HEK293 (cell line): ENCODE results near the gene TALDO1.
A peak's percentile ranks its signal among the peaks of the same experiment; 100 is the strongest.

Experiments used
- CTCF ChIA-PET: fragments of 350-600 bp; formaldehyde crosslinking; extraction: SDS; loops from one replicate; lab custom pipeline; 2021; ENCODE audit warnings: antibody characterized with exemption; lab: Yijun Ruan, JAX
- POLR2A ChIA-PET: fragments of 300-600 bp; formaldehyde crosslinking; extraction: SDS; loops from one replicate; lab custom pipeline; 2020; ENCODE audit warnings: antibody characterized with exemption, inconsistent platforms; lab: Yijun Ruan, JAX
- H3K27ac ChIP-seq: fragments of 200-500 bp; sonication (Bioruptor generic); 2 replicates; pipeline ENCODE4 v1.5.1; 2014; ENCODE audit warnings: low read depth, low read length, control low read depth, inconsistent platforms; ENCODE audit errors: extremely low read depth
- H3K36me3 ChIP-seq, 2 experiments: fragments of 200-500 bp in 1 of 2; sonication (Bioruptor generic) in 1 of 2; 1 replicate in 1 of 2; 2 replicates in 1 of 2; pipeline ENCODE4 v1.5.1; 2014 to 2017; ENCODE audit warnings: inconsistent platforms in 2 of 2, low read length in 2 of 2; ENCODE audit not compliant: control insufficient read depth in 2 of 2, insufficient read depth in 1 of 2
- H3K4me1 ChIP-seq: fragments of 200-500 bp; sonication (Bioruptor generic); 2 replicates; pipeline ENCODE4 v1.5.1; 2014; ENCODE audit warnings: mild to moderate bottlenecking, low read length, inconsistent platforms; ENCODE audit not compliant: control insufficient read depth, insufficient read depth
- H3K4me3 ChIP-seq: 2 replicates; pipeline ENCODE4 v1.5.1; 2011; ENCODE audit warnings: low read depth, mild to moderate bottlenecking, control low read depth, low read length, moderate library complexity
- H3K9me3 ChIP-seq: fragments of 200-500 bp; sonication (Bioruptor generic); 2 replicates; pipeline ENCODE4 v1.5.1; 2014; ENCODE audit warnings: low read depth, low read length, inconsistent platforms; ENCODE audit not compliant: control insufficient read depth, insufficient read depth
- BCL11B ChIP-seq: fragments of 450-650 bp; formaldehyde crosslinking; IDR thresholded peaks from 2 replicates; pipeline ENCODE4 v1.5.1; 2016; ENCODE audit warnings: low read depth, missing biosample characterization, missing genetic modification characterization
- EGR2 ChIP-seq: fragments of 450-650 bp; formaldehyde crosslinking; IDR thresholded peaks from 2 replicates; pipeline ENCODE4 v1.5.1; 2016; ENCODE audit warnings: low read depth, missing biosample characterization, missing genetic modification characterization
- GLIS1 ChIP-seq: fragments of 450-650 bp; formaldehyde crosslinking; IDR thresholded peaks from 2 replicates; pipeline ENCODE4 v1.5.1; 2016; ENCODE audit warnings: missing biosample characterization, missing genetic modification characterization
- GLIS2 ChIP-seq: fragments of 450-650 bp; formaldehyde crosslinking; IDR thresholded peaks from 2 replicates; pipeline ENCODE4 v1.5.1; 2016; ENCODE audit warnings: missing biosample characterization, missing genetic modification characterization
- HOXD13 ChIP-seq: sonication (generic); formaldehyde crosslinking; IDR thresholded peaks from 2 replicates; pipeline ENCODE4 v1.8.0; 2022; ENCODE audit warnings: missing genetic modification reagents, borderline replicate concordance
- KLF1 ChIP-seq: fragments of 450-650 bp; formaldehyde crosslinking; IDR thresholded peaks from 2 replicates; pipeline ENCODE4 v1.5.1; 2016; ENCODE audit warnings: missing biosample characterization, missing genetic modification characterization
- MEIS1 ChIP-seq: sonication (generic); formaldehyde crosslinking; IDR thresholded peaks from 2 replicates; pipeline ENCODE4 v1.8.1; 2022; ENCODE audit warnings: missing genetic modification reagents, mild to moderate bottlenecking, borderline replicate concordance
- SCRT2 ChIP-seq: fragments of 450-650 bp; formaldehyde crosslinking; IDR thresholded peaks from 2 replicates; pipeline ENCODE4 v1.5.1; 2016; ENCODE audit warnings: missing biosample characterization, missing genetic modification characterization
- ZBTB1 ChIP-seq: fragments of 450-650 bp; formaldehyde crosslinking; IDR thresholded peaks from 2 replicates; pipeline ENCODE4 v1.5.1; 2016; ENCODE audit warnings: missing biosample characterization, missing genetic modification characterization
- ZEB2 ChIP-seq: fragments of 450-650 bp; formaldehyde crosslinking; IDR thresholded peaks from 2 replicates; pipeline ENCODE4 v1.5.1; 2016; ENCODE audit warnings: missing biosample characterization, missing genetic modification characterization
- ZFHX2 ChIP-seq: fragments of 450-650 bp; formaldehyde crosslinking; conservative IDR thresholded peaks from 2 replicates; pipeline ENCODE4 v1.5.1; 2016; ENCODE audit warnings: missing biosample characterization, missing genetic modification characterization
- ZNF138 ChIP-seq: fragments of 450-650 bp; formaldehyde crosslinking; IDR thresholded peaks from 2 replicates; pipeline ENCODE4 v1.5.1; 2016; ENCODE audit warnings: missing biosample characterization, missing genetic modification characterization, borderline replicate concordance
- ZNF140 ChIP-seq: fragments of 450-650 bp; formaldehyde crosslinking; IDR thresholded peaks from 2 replicates; pipeline ENCODE4 v1.5.1; 2016; ENCODE audit warnings: missing biosample characterization, missing genetic modification characterization
- ZNF341 ChIP-seq: fragments of 450-650 bp; formaldehyde crosslinking; IDR thresholded peaks from 2 replicates; pipeline ENCODE4; 2016; ENCODE audit warnings: low read depth, missing biosample characterization, missing genetic modification characterization
- ZNF433 ChIP-seq: fragments of 450-650 bp; formaldehyde crosslinking; IDR thresholded peaks from 2 replicates; pipeline ENCODE4 v1.5.1; 2016; ENCODE audit warnings: missing biosample characterization, missing genetic modification characterization, low read depth
- ZNF48 ChIP-seq: fragments of 450-650 bp; formaldehyde crosslinking; IDR thresholded peaks from 2 replicates; pipeline ENCODE4 v1.5.1; 2016; ENCODE audit warnings: missing biosample characterization, missing genetic modification characterization
- ZNF600 ChIP-seq: fragments of 450-650 bp; formaldehyde crosslinking; IDR thresholded peaks from 2 replicates; pipeline ENCODE4 v1.5.1; 2016; ENCODE audit warnings: missing biosample characterization, missing genetic modification characterization
- ZNF623 ChIP-seq: fragments of 450-650 bp; formaldehyde crosslinking; IDR thresholded peaks from 2 replicates; pipeline ENCODE4 v1.5.1; 2016; ENCODE audit warnings: missing biosample characterization, missing genetic modification characterization
- ZNF768 ChIP-seq: fragments of 450-650 bp; formaldehyde crosslinking; IDR thresholded peaks from 2 replicates; pipeline ENCODE4 v1.5.1; 2018; ENCODE audit warnings: missing biosample characterization, mild to moderate bottlenecking, missing genetic modification characterization
- ZNF792 ChIP-seq: fragments of 450-650 bp; formaldehyde crosslinking; IDR thresholded peaks from 2 replicates; pipeline ENCODE4 v1.5.1; 2016; ENCODE audit warnings: missing biosample characterization, missing genetic modification characterization
- ZNF830 ChIP-seq: fragments of 450-650 bp; IDR thresholded peaks from 2 replicates; pipeline ENCODE4 v1.5.0; 2018; ENCODE audit warnings: missing biosample characterization, missing genetic modification characterization, low read depth, mild to moderate bottlenecking, moderate library complexity
- TF ChIP-seq, protein P1 (sequence below): fragments of 450-650 bp; formaldehyde crosslinking; IDR thresholded peaks from 2 replicates; pipeline ENCODE4 v1.5.1; 2016; ENCODE audit warnings: missing biosample characterization, missing genetic modification characterization

TALDO1 gene

DNA sequence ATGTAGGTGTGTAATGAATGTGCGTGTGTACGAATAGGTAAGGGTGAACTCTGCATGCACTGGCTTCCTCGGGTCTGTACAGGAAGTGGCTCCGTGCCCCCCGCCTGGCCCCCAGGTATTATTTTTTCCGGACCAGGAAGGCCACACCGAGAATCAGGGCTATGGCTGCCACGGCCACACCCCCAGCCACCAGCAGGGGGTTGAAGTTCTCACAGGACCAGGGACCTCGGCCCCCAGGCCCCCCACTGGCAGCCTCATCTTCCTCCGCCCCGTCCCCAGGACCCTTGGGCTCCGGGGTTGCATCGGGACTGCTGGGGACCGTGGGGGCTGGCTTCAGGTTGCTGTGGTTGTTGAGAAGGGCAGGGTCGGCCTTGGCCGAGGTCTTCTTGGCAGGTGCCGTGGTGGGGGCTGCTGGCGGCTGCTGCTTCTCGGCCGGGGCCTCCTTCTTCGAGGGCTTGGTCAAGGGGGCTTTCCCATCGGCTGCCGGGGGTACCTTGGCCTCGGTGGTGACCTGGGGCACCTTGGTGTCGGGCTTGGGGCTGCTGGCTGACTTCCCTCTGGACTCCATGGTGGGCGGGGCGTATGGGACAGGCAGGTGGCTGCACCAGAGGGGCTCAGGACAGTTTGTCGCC lies 40.9 kb downstream of the TALDO1 start:
- no peak for TF ChIP-seq KLF1
- no peak for TF ChIP-seq MEIS1 (CRISPR knock-in tag)
- no peak for TF ChIP-seq ZNF600
- TF ChIP-seq ZNF140 (tag by site-specific recombination) = no peak
- no peaks in the 10 kb centered on the region for H3K4me1 ChIP-seq
- POLR2A ChIA-PET = no interaction called here
- CTCF ChIA-PET = no interaction called here
- H3K36me3 ChIP-seq = peaks cover 0 to 33% of the 10 kb centered on the region in 2 experiments; a peak in 2 of 3 replicates
- H3K9me3 ChIP-seq = no peaks in the 10 kb centered on the region
- no peak overlapping the region for H3K27ac ChIP-seq
- H3K4me3 ChIP-seq = no peak overlapping the region

DNA sequence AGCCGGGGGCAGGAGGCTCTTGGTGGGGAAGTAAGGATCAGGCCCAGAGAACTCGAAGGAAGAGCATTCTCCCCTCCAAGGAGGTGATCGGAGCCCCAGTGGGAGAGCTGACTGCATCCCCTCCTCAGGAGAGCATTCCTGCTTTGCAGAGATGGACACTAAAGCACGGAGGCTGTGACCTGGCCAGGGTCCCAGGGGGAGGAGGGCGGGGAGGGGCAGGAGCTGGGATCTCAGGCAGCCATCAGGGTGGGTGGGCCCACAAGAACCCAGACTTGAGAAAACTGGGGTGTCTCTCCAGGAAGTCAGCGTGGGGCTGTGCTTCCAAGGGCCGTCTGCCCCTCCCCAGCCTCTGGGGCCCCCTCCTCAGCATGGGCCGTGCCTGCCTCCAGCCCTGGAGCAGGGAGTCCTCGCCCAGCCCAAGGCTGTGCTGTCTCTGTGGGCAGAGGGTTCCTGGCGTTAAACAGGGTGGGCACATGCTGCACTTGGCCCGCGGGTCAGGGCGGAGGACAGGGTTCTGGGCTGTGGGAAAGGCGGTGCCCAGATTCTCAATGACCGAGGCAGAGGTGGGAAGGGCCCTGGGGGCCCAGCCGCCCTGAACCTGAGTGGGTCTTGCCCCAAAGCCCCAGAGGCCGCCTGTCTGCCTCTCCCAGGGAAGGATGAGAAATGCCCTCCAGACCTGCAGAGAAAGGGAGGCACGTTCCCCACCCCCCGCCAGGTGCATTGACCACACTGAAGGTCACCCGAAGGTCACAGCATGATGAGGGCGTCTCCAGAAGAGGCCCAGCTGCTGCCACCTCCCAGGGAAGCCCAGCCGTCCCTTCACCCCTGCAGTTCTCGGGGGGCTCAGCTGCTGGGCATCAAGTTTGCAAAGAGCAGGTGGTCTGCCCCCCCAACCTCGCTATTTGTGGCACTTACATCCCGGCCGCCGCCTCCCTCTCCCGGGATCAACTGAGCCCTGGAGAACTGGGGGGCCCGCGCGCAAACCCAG lies 42.0 kb downstream of the TALDO1 start:
- Histone ChIP-seq H3K4me1 (no peaks in the 10 kb centered on the region), H3K27ac (no peak overlapping the region), H3K36me3 (peaks cover 0 to 37% of the 10 kb centered on the region in 2 experiments; a peak in 2 of 3 replicates), H3K9me3 (no peaks in the 10 kb centered on the region), H3K4me3 (no peak overlapping the region)
- TF ChIP-seq, protein P1, sequence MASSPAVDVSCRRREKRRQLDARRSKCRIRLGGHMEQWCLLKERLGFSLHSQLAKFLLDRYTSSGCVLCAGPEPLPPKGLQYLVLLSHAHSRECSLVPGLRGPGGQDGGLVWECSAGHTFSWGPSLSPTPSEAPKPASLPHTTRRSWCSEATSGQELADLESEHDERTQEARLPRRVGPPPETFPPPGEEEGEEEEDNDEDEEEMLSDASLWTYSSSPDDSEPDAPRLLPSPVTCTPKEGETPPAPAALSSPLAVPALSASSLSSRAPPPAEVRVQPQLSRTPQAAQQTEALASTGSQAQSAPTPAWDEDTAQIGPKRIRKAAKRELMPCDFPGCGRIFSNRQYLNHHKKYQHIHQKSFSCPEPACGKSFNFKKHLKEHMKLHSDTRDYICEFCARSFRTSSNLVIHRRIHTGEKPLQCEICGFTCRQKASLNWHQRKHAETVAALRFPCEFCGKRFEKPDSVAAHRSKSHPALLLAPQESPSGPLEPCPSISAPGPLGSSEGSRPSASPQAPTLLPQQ (tag by site-specific recombination) = no peak
- no peak for TF ChIP-seq ZBTB1
- peak; percentile 34 for TF ChIP-seq ZNF341 (tag by site-specific recombination)
- peak; percentile 58; the same call in 1 of the 2 replicates for TF ChIP-seq BCL11B (tag by site-specific recombination)
- TF ChIP-seq ZNF768 (tag by site-specific recombination) = no peak
- no peak for TF ChIP-seq ZNF623 (tag by site-specific recombination)
- peak; percentile 52; the same call in 1 of the 2 replicates for TF ChIP-seq GLIS2 (tag by site-specific recombination)
- peak; percentile 48; the same call in 1 of the 2 replicates for TF ChIP-seq GLIS1 (tag by site-specific recombination)
- no peak for TF ChIP-seq HOXD13 (CRISPR knock-in tag)
- TF ChIP-seq MEIS1 (CRISPR knock-in tag) = no peak
- no peak for TF ChIP-seq ZNF48 (tag by site-specific recombination)
- CTCF ChIA-PET = interaction anchor here (0.9 kb wide), 1 partner anchor 32 kb away, joined by 3 read pairs; no protein-coding TSS in a partner anchor
- POLR2A ChIA-PET = interaction anchor here (0.6 to 2.2 kb wide), 9 partner anchors 10 to 93 kb away, joined by 3 to 11 read pairs (median 5); partner anchors contain the start of genes CRACR2B, GATD1, PNPLA2 and TALDO1

DNA sequence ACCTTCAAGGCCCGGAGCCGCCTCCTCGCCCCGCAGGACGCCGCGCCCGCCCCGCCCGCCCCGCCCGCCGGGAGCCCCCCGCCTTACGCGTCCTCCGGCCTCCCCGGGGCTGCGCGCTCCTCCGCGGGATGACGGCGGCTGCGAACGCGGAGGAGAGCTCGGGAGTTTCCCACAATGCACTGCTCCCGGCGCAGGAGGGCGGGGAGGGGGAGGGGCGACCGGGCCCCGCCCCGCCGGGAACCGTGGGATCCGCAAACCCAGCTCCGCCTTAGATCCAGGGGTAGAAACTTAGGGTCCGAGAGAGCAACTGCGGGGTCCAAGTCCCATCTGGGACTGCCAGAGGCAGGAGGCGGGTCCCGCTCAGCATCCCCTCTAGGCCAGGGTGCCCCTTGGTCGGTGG lies 42.7 kb downstream of the TALDO1 start, which contains the start of gene CEND1:
Gene CEND1, minus strand, starts transcription at position 148 of the 400 bp plus-strand sequence. CDS start 1,514 bp downstream, outside the sequence.
- Histone ChIP-seq H3K4me3 (no peak within 1 kb of the TSS), H3K4me1 (no peaks in the 10 kb centered on the region), H3K36me3 (peaks cover 0 to 42% of the 10 kb centered on the region in 2 experiments; a peak in 1 of 3 replicates), H3K27ac (no peak within 1 kb of the TSS), H3K9me3 (no peaks in the 10 kb centered on the region)
- ChIA-PET CTCF (interaction anchor here (0.9 kb wide), 1 partner anchor 33 kb away, joined by 3 read pairs; no protein-coding TSS in a partner anchor), POLR2A (interaction anchor here (0.6 to 2.2 kb wide), 10 partner anchors 10 to 94 kb away, joined by 3 to 11 read pairs (median 5); partner anchors contain the start of genes CRACR2B, GATD1, PNPLA2 and TALDO1)
- TF ChIP-seq ZFHX2 (tag by site-specific recombination) (0 out of 2 replicates have a peak, but pooled peaks have one; percentile 13), ZNF830 (tag by site-specific recombination) (no peak), GLIS1 (tag by site-specific recombination) (peak; percentile 32; the same call in 1 of the 2 replicates), ZEB2 (tag by site-specific recombination) (no peak), ZNF433 (no peak), ZNF792 (tag by site-specific recombination) (no peak), EGR2 (tag by site-specific recombination) (no peak), ZNF138 (tag by site-specific recombination) (no peak), MEIS1 (CRISPR knock-in tag) (no peak), SCRT2 (tag by site-specific recombination) (no peak)
- TF ChIP-seq, protein P1 (tag by site-specific recombination) = no peak
